Measurements from ENCODE around the gene NMRK1.

The NMRK1 gene

DNA sequence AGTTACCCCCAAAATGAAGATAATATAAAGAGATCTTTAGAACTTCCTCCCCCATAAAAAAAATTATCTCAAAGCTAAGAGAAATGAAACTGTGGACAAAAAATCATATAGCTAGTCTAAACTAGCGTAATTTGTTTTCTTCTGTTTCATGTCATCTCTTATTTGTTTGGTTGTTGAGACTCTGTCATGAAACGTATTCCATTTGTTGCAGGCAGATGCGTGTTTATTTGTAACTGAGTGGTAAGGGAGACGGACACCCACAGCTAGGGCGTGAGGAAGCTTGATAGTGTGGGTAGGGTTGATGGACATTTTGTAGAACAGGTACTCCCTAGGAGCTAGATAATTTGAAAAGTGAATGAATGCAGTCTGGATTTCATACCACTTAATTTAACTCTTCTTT, 42.2 kb upstream of the NMRK1 start:
- no peak overlapping the region for H3K4me3 ChIP-seq (ENCODE audit: low read depth, low read length)
- TF ChIP-seq, protein P1, sequence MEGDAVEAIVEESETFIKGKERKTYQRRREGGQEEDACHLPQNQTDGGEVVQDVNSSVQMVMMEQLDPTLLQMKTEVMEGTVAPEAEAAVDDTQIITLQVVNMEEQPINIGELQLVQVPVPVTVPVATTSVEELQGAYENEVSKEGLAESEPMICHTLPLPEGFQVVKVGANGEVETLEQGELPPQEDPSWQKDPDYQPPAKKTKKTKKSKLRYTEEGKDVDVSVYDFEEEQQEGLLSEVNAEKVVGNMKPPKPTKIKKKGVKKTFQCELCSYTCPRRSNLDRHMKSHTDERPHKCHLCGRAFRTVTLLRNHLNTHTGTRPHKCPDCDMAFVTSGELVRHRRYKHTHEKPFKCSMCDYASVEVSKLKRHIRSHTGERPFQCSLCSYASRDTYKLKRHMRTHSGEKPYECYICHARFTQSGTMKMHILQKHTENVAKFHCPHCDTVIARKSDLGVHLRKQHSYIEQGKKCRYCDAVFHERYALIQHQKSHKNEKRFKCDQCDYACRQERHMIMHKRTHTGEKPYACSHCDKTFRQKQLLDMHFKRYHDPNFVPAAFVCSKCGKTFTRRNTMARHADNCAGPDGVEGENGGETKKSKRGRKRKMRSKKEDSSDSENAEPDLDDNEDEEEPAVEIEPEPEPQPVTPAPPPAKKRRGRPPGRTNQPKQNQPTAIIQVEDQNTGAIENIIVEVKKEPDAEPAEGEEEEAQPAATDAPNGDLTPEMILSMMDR (IDR thresholded peaks at IDR 0.05; ENCODE audit: borderline replicate concordance, insufficient read depth, low read depth, low read length): no peak

GRCh38 chr9:75128535-75128934, 40.6 kb upstream of the NMRK1 start:
- no peak overlapping the region for H3K4me3 ChIP-seq (ENCODE audit: low read depth, low read length)
- TF ChIP-seq, protein P1 (IDR thresholded peaks at IDR 0.05; ENCODE audit: borderline replicate concordance, insufficient read depth, low read depth, low read length): no peak

GRCh38 chr9:75123696-75124095, 35.7 kb upstream of the NMRK1 start:
- TF ChIP-seq, protein P1 (IDR thresholded peaks at IDR 0.05; ENCODE audit: borderline replicate concordance, insufficient read depth, low read depth, low read length): no peak
- H3K4me3 ChIP-seq (ENCODE audit: low read depth, low read length): no peak overlapping the region

- TF ChIP-seq, protein P1 (IDR thresholded peaks at IDR 0.05; ENCODE audit: borderline replicate concordance, insufficient read depth, low read depth, low read length): no peak
These were observed 34.1 kb upstream of the NMRK1 start for GRCh38 chr9:75121914-75122558.

GRCh38 chr9:75120686-75121085, 32.7 kb upstream of the NMRK1 start:
- no peak overlapping the region for H3K4me3 ChIP-seq (ENCODE audit: low read depth, low read length)
- TF ChIP-seq, protein P1 (IDR thresholded peaks at IDR 0.05; ENCODE audit: borderline replicate concordance, insufficient read depth, low read depth, low read length): no peak

More at GRCh38 chr9:75121914-75122558, 34.1 kb upstream of the NMRK1 start:
- no peak overlapping the region for H3K4me3 ChIP-seq (ENCODE audit: low read depth, low read length)

DNA sequence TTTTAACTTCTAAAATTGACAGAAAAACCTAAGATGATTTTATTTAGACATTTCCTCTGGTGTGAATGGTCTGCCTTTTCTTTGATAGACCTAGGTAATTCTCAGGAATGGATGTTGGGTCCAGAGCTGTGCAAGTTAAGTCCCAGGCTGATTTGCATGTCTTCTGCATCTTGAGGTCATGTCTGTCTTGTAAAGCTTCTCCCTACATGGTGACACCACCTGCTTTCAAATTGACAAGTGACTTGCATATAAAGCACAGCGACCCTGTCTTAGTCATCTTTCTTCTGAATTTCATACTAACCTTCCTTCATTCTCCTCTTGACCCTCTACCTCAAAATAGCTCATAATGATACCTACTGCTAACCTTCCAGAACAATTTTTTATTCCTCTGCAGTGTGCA, 29.6 kb upstream of the NMRK1 start:
- H3K4me3 ChIP-seq (ENCODE audit: low read depth, low read length): no peak overlapping the region
- TF ChIP-seq, protein P1 (IDR thresholded peaks at IDR 0.05; ENCODE audit: borderline replicate concordance, insufficient read depth, low read depth, low read length): no peak

- H3K4me3 ChIP-seq (ENCODE audit: low read depth, low read length): no peak overlapping the region
- TF ChIP-seq, protein P1 (IDR thresholded peaks at IDR 0.05; ENCODE audit: borderline replicate concordance, insufficient read depth, low read depth, low read length): no peak
These were observed 28.4 kb upstream of the NMRK1 start for GRCh38 chr9:75116306-75116705.

Data from GM12875 (cell line).